Cardiac fibroblast (primary cell): ENCODE measurements around the gene SPCS3.

Experiments used
- DNase-seq, 2 donors: peaks; one replicate each; pipeline versions ENCODE4 v3.0.0 to v3.0.0-alpha.2; 2010; ENCODE audit warnings: low read depth in 2 of 2
- H3K4me3 ChIP-seq, 2 donors: replicated peaks in 1 of 2; 1 replicate in 1 of 2; 2 replicates in 1 of 2; pipeline ENCODE4 v1.5.1; 2011; ENCODE audit warnings: low read depth in 2 of 2, low read length in 2 of 2, mild to moderate bottlenecking in 2 of 2, moderate library complexity in 1 of 2
- TF ChIP-seq, protein P1 (sequence below): IDR thresholded peaks from one replicate; pipeline ENCODE4 v1.5.1; 2011; ENCODE audit warnings: low read depth, mild to moderate bottlenecking, low read length, inconsistent platforms

Gene SPCS3

DNA sequence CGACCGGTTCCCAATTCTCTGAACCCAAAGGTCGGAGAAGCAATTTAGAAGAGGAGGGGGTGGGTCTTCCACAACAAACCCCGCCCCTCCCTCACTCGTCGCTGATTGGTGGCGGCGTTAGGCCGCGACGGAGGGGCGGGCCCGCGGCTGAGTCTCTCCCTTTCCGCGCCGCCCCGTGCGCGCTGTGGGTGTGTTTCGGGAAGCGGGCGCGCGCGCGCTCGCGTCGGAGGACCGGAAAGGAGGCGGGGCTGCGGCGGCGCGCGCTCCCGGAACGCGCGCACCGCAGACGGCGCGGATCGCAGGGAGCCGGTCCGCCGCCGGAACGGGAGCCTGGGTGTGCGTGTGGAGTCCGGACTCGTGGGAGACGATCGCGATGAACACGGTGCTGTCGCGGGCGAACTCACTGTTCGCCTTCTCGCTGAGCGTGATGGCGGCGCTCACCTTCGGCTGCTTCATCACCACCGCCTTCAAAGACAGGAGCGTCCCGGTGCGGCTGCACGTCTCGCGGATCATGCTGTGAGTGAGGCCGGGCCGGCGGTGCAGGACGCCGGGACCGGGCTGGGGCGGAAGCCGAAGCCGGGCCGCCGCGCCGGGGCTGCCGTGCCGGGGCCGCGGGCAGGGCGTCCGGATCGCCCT is at the start of gene SPCS3:
Gene SPCS3 (plus strand): TSS at position 263 of the 636 bp plus-strand sequence. CDS start 111 bp downstream, at position 374.
- H3K4me3 ChIP-seq = peak within 1 kb of the TSS; percentile 91 to 95
- TF ChIP-seq, protein P1, sequence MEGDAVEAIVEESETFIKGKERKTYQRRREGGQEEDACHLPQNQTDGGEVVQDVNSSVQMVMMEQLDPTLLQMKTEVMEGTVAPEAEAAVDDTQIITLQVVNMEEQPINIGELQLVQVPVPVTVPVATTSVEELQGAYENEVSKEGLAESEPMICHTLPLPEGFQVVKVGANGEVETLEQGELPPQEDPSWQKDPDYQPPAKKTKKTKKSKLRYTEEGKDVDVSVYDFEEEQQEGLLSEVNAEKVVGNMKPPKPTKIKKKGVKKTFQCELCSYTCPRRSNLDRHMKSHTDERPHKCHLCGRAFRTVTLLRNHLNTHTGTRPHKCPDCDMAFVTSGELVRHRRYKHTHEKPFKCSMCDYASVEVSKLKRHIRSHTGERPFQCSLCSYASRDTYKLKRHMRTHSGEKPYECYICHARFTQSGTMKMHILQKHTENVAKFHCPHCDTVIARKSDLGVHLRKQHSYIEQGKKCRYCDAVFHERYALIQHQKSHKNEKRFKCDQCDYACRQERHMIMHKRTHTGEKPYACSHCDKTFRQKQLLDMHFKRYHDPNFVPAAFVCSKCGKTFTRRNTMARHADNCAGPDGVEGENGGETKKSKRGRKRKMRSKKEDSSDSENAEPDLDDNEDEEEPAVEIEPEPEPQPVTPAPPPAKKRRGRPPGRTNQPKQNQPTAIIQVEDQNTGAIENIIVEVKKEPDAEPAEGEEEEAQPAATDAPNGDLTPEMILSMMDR = no peak
- DNase-seq = peak; percentile 93 to 96

DNA sequence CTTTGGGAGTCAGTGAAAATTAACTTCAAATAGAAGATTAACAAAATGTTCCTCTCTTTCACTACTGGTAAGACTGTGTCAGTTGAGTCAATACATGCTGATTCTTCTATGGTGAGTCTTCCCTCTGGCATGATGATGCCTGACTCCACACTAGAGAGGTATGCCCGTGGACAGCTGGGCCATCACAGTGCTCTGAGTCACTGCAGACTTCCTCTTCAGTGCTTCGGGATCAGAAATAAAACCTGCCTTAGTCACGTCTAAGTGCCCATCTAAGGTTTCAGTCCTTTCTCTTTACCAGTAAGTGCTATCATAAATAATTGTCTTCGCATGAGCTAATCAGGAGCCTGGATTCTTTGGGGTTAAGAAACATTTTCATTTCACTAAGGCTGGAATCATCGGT is 49.1 kb upstream of the SPCS3 start:
- peak; percentile 84 to 99 for DNase-seq
- H3K4me3 ChIP-seq = peak overlapping the region in 1 of 2 donors; percentile 2
- TF ChIP-seq, protein P1 = no peak

DNA sequence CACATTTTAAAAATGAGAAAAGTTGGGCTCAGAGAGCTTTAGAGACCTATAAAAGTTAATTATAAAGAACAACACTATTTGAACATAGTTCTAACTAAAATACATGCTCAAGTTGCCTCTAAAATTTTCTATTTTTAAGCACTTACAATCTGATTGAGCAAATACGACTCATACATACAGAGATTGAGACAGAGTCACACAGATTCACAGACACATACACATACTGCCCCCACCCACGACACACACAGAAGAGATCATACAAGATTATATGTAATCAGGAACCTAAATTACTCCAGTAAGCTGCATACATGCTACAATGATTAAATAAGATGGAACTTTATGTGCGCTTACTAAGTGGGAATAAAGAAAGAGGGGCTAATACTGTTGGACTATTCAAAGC is 48.0 kb upstream of the SPCS3 start:
- H3K4me3 ChIP-seq = no peak overlapping the region
- DNase-seq = peak in 1 of 2 donors; percentile 47
- TF ChIP-seq, protein P1 = no peak

GRCh38 chr4:176272799-176273198 is 47.0 kb upstream of the SPCS3 start:
- no peak for DNase-seq
- no peak overlapping the region for H3K4me3 ChIP-seq
- TF ChIP-seq, protein P1 = no peak

GRCh38 chr4:176273736-176274135 is 46.0 kb upstream of the SPCS3 start:
- TF ChIP-seq, protein P1 = no peak
- no peak overlapping the region for H3K4me3 ChIP-seq
- DNase-seq = peak in 1 of 2 donors; percentile 18

DNA sequence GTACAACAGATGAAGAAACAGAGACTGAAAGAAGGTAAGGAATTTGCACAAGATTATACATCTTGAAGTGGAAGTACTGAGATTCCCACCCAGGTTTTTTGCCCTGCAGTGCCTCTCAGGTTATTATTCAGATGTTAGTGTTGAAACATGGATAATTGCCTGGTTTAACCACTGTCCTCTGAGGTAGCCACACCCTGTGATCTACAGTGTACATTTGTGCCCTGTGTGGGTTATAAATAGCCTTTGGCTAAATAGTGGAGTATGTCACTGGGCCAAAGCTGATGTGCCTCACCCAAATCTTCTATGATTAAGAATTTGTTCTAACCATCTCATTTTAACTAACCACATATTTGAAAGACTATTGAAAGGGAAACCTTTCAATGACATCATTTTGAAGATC is 45.3 kb upstream of the SPCS3 start:
- DNase-seq = peak in 1 of 2 donors; percentile 62
- TF ChIP-seq, protein P1 = no peak
- H3K4me3 ChIP-seq = no peak overlapping the region

DNA sequence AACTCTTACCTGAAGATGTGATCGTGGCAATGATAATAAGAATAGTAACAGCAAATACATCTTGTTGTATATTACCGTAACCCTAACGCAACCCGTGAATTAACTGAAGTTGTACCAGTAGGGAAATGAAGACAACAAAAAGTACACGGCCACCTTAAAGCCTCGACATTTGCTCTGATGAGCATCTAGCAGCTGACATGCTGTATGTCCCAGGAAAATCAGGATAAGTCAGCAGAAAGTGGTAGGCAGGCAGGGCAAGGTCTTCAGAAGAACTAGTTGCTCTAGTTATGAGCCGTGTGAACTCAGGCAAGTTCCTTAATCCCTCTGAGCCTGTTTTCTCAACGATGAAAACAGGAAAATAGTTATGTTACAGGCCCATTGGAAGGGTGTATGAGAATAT is 43.1 kb upstream of the SPCS3 start:
- TF ChIP-seq, protein P1 = no peak
- no peak overlapping the region for H3K4me3 ChIP-seq
- no peak for DNase-seq
